HEK293 (cell line): ENCODE results near the gene FSD2.

Experiments
- REPIN1 ChIP-seq: fragments of 450-650 bp; formaldehyde crosslinking; IDR thresholded peaks from 2 replicates; pipeline ENCODE4 v1.5.1; 2017; ENCODE audit warnings: missing biosample characterization, missing genetic modification characterization, low read depth
- ZNF48 ChIP-seq: fragments of 450-650 bp; formaldehyde crosslinking; IDR thresholded peaks from 2 replicates; pipeline ENCODE4 v1.5.1; 2016; ENCODE audit warnings: missing biosample characterization, missing genetic modification characterization
- TF ChIP-seq, protein P1 (sequence below): fragments of 450-650 bp; formaldehyde crosslinking; IDR thresholded peaks from 2 replicates; pipeline ENCODE4 v1.5.1; 2016; ENCODE audit warnings: missing biosample characterization, missing genetic modification characterization
- TF ChIP-seq, protein P2 (sequence below): fragments of 450-650 bp; formaldehyde crosslinking; IDR thresholded peaks from 2 replicates; pipeline ENCODE4 v1.5.1; 2017; ENCODE audit warnings: missing biosample characterization, missing genetic modification characterization

DNA sequence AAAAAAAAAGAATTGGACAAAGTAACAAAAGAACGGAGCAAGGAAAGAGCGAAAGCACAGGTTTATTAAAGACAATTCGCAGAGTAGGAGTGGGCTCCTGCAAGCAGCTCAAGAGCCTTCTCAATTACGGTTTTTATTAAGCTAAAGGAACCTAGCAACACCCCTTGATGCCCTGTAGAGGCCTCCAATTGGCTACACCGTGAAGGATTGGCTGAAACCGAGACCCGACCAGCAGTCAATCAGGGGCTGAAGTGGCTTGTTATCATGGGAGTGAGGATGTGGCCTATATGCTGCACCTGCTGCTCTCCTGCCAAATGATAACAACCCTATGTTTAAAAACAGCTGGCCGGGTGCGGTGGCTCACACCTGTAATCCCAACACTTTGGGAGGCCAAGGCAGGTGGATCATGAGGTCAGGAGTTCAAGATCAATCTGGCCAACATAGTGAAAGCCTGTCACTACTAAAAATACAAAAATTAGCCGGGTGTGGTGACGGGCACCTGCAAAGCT is 75.8 kb downstream of the FSD2 start:
- TF ChIP-seq REPIN1 (tag by site-specific recombination) (no peak), ZNF48 (tag by site-specific recombination) (no peak)
- TF ChIP-seq, protein P1, sequence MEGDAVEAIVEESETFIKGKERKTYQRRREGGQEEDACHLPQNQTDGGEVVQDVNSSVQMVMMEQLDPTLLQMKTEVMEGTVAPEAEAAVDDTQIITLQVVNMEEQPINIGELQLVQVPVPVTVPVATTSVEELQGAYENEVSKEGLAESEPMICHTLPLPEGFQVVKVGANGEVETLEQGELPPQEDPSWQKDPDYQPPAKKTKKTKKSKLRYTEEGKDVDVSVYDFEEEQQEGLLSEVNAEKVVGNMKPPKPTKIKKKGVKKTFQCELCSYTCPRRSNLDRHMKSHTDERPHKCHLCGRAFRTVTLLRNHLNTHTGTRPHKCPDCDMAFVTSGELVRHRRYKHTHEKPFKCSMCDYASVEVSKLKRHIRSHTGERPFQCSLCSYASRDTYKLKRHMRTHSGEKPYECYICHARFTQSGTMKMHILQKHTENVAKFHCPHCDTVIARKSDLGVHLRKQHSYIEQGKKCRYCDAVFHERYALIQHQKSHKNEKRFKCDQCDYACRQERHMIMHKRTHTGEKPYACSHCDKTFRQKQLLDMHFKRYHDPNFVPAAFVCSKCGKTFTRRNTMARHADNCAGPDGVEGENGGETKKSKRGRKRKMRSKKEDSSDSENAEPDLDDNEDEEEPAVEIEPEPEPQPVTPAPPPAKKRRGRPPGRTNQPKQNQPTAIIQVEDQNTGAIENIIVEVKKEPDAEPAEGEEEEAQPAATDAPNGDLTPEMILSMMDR (tag by site-specific recombination): no peak
- TF ChIP-seq, protein P2, sequence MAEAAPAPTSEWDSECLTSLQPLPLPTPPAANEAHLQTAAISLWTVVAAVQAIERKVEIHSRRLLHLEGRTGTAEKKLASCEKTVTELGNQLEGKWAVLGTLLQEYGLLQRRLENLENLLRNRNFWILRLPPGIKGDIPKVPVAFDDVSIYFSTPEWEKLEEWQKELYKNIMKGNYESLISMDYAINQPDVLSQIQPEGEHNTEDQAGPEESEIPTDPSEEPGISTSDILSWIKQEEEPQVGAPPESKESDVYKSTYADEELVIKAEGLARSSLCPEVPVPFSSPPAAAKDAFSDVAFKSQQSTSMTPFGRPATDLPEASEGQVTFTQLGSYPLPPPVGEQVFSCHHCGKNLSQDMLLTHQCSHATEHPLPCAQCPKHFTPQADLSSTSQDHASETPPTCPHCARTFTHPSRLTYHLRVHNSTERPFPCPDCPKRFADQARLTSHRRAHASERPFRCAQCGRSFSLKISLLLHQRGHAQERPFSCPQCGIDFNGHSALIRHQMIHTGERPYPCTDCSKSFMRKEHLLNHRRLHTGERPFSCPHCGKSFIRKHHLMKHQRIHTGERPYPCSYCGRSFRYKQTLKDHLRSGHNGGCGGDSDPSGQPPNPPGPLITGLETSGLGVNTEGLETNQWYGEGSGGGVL (tag by site-specific recombination): no peak
